ENCODE measurements around the gene DIAPH2.

The DIAPH2 gene

GRCh38 chrX:97306771-97307470 is 622.3 kb downstream of the DIAPH2 start:
- DNase-seq (ENCODE audit: low read depth, low spot score) = no peak

GRCh38 chrX:97308171-97308570 is 623.5 kb downstream of the DIAPH2 start:
- no peak for DNase-seq (ENCODE audit: low read depth, low spot score)

- no peak for DNase-seq (ENCODE audit: low read depth, low spot score)
These were observed 625.0 kb downstream of the DIAPH2 start for GRCh38 chrX:97309487-97310116.

- no peak for DNase-seq (ENCODE audit: low read depth, low spot score)
These were observed 625.7 kb downstream of the DIAPH2 start for GRCh38 chrX:97310373-97310772.

GRCh38 chrX:97311066-97311778 is 626.6 kb downstream of the DIAPH2 start:
- no peak for DNase-seq (ENCODE audit: low read depth, low spot score)

GRCh38 chrX:97314345-97314744 is 629.7 kb downstream of the DIAPH2 start:
- DNase-seq (ENCODE audit: low read depth, low spot score) = no peak

- no peak for DNase-seq (ENCODE audit: low read depth, low spot score)
These were observed 631.3 kb downstream of the DIAPH2 start for GRCh38 chrX:97315939-97316338.

GRCh38 chrX:97320305-97320704 is 635.7 kb downstream of the DIAPH2 start:
- DNase-seq (ENCODE audit: low read depth, low spot score) = no peak

GRCh38 chrX:97322401-97322800 is 637.8 kb downstream of the DIAPH2 start:
- no peak for DNase-seq (ENCODE audit: low read depth, low spot score)

- no peak for DNase-seq (ENCODE audit: low read depth, low spot score)
These were observed 641.8 kb downstream of the DIAPH2 start for GRCh38 chrX:97326456-97326855.

- no peak for DNase-seq (ENCODE audit: low read depth, low spot score)
These were observed 644.3 kb downstream of the DIAPH2 start for GRCh38 chrX:97328853-97329390.

- no peak for DNase-seq (ENCODE audit: low read depth, low spot score)
These were observed 645.5 kb downstream of the DIAPH2 start for GRCh38 chrX:97330151-97330550.

GRCh38 chrX:97332963-97333362 is 648.3 kb downstream of the DIAPH2 start:
- no peak for DNase-seq (ENCODE audit: low read depth, low spot score)

GRCh38 chrX:97334850-97335249 is 650.2 kb downstream of the DIAPH2 start:
- DNase-seq (ENCODE audit: low read depth, low spot score) = no peak

- no peak for DNase-seq (ENCODE audit: low read depth, low spot score)
These were observed 660.1 kb downstream of the DIAPH2 start for GRCh38 chrX:97344724-97345123.

GRCh38 chrX:97358941-97359340 is 674.3 kb downstream of the DIAPH2 start:
- no peak for DNase-seq (ENCODE audit: low read depth, low spot score)

GRCh38 chrX:97363843-97364242 is 679.2 kb downstream of the DIAPH2 start:
- no peak for DNase-seq (ENCODE audit: low read depth, low spot score)

- DNase-seq (ENCODE audit: low read depth, low spot score) = no peak
These were observed 681.6 kb downstream of the DIAPH2 start for GRCh38 chrX:97366237-97366636.

- no peak for DNase-seq (ENCODE audit: low read depth, low spot score)
These were observed 682.5 kb downstream of the DIAPH2 start for GRCh38 chrX:97367125-97367524.

GRCh38 chrX:97369947-97370346 is 685.3 kb downstream of the DIAPH2 start:
- no peak for DNase-seq (ENCODE audit: low read depth, low spot score)

- DNase-seq (ENCODE audit: low read depth, low spot score) = no peak
These were observed 687.5 kb downstream of the DIAPH2 start for GRCh38 chrX:97372001-97372766.

- DNase-seq (ENCODE audit: low read depth, low spot score) = no peak
These were observed 689.6 kb downstream of the DIAPH2 start for GRCh38 chrX:97374266-97374665.

Measured in activated CD4-positive, CD25-positive, alpha-beta regulatory T cell treated with anti-CD3 and anti-CD28 coated beads, Interleukin-2, amount 50 U/mL, for 16 hours (primary cell).